Umbilical cord (tissue), 2 donors: ENCODE measurements around the gene THEM4. TPM values are rescaled to one million over a fixed set of nuclear protein-coding genes. Genes with fewer than 3 reads are reported as not detected.

Experiments used
- DNase-seq: peaks from one replicate; pipeline ENCODE4 v3.0.0-alpha.2; 2015; ENCODE audit warnings: low spot score
- total RNA-seq: library from RNA; depleted of rRNA; stranded (reverse); fragments of >200 nt; gene quantifications from one replicate; pipeline ENCODE4 v1.2.3, GENCODE V29; 2014; ENCODE audit warnings: low replicate concordance; ENCODE audit not compliant: insufficient read depth

THEM4 gene
- total RNA-seq = 10.1 TPM

- DNase-seq = peak; percentile 98
Measured at GRCh38 chr1:151909167-151910149, at the start of gene THEM4. Gene THEM4, minus strand, starts transcription at chr1:151909511. Its CDS starts 53 bp downstream, at chr1:151909458.

GRCh38 chr1:151958959-151959358 is 49.6 kb upstream of the THEM4 start:
- no peak for DNase-seq

DNA sequence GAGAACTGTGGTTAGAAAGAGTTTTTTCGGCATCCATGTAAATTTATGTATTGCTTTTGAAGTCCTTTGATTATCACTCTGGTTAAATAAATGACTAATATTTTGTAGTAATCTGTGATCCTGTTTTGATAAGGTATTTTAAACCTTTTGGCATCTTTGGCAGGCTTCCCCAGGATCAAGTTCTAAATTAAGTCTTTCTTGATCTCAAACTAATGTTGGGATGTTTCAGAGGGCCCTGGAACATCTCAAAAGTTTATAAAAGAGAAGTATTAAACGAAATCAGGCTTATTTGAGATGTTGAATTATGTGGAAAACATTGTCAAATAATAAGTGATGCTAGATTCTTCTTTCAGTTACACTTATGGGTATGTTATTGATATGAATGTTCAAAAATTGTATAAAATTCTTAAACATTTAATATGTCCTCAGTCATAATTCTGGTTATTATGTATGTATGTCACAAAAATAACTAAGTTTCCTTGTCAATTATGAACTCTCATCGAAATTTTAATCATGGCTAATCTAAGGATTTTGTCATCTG is 47.7 kb upstream of the THEM4 start:
- peak; percentile 57 for DNase-seq

GRCh38 chr1:151953409-151954094 is 44.2 kb upstream of the THEM4 start:
- no peak for DNase-seq

DNA sequence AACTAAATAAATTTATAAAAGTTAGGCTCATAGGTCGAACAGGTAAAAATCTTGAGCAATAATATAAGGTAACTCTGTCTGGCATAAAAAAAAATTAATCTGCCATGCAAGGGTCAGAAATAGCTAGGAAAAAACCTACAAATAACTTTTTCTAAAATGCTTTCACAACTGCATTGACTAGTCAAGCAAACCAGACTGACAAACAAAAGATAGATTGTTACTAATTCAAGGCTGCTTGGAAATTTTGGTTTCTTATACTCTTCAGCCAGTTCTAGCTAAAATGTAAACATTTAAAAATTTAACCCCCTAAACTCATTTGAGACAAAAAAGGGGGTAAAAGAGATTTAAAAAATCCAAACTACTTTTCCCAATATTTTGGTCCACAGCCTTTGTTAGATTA is 43.5 kb upstream of the THEM4 start:
- no peak for DNase-seq

DNA sequence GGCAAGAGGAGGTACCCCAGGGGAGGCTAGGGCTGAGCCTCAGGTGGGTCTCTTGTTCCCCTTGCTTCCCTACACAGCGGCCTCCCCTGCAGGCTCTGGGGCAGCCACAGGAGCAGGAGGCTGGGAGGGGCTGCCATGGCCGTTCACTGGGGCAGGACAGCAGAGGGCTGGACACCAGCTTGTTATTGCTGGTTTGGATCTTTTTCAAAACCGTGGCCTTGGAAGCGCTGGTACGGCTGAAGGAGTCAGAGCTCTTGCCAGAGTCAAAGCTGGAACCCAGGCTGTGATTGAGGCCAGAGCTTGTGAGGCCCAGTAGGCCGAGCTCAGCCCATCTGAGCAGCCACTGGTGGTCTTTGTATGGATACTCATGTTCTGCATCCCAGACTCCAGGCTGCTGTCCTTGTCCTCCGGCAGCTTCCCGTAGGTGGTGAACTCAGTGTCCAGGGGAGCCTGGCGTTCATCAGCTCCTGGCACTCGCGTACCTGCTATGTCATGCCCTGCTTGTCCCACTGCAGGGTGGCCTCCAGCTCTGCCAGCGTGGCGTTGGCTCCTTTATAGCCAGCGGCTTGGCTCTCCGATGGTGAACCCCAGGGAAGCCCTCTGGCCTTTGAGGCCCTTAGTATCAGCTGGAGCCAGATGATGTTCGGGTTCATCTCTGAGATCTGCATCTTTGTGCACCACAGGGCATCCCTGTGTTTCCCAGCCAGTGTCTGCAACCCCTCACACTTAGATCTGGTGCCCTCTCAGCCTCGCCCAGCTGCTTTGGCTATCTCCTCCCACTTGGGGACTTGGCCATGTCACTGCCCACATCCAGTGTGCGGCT is 40.3 kb upstream of the THEM4 start:
- DNase-seq = no peak

DNA sequence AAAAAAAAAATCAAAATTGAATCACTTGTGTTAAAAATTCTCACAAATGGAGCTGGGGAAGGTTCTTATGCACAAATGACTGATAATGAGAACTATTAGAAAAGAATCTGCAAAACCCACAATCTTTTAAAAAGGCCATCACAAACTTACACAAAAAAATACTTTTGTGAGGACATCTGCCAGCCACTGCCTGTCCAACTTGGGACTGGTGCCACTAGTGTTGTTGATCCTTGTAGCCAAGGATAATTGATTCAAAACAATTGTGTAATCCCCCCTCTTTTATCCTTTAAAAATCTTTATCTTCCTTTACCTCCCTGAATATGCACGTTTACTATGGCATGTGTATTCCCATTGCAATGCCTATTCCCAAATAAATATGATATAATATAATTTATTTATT is 39.2 kb upstream of the THEM4 start:
- no peak for DNase-seq

DNA sequence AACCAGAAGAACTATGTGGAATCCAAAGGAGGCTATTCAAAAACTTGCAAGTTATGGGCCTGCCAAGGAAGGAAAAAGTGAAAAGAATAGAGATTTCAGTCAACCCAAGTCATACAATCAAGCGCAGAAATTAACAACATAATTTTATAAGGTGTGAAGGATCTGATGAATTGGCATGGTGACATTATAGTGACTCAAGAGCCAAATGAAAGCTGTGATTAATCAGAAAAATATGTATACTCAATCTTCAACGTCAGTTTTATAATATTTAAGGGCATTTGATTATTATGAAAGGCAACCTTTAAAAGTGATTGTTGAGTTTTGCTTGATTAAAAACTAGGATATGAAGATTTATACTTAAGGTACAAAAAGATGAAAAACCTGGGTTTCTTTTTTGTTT is 37.8 kb upstream of the THEM4 start:
- DNase-seq = no peak

GRCh38 chr1:151945725-151946722 is 36.7 kb upstream of the THEM4 start:
- peak; percentile 95 for DNase-seq

GRCh38 chr1:151944857-151945575 is 35.7 kb upstream of the THEM4 start:
- no peak for DNase-seq

DNA sequence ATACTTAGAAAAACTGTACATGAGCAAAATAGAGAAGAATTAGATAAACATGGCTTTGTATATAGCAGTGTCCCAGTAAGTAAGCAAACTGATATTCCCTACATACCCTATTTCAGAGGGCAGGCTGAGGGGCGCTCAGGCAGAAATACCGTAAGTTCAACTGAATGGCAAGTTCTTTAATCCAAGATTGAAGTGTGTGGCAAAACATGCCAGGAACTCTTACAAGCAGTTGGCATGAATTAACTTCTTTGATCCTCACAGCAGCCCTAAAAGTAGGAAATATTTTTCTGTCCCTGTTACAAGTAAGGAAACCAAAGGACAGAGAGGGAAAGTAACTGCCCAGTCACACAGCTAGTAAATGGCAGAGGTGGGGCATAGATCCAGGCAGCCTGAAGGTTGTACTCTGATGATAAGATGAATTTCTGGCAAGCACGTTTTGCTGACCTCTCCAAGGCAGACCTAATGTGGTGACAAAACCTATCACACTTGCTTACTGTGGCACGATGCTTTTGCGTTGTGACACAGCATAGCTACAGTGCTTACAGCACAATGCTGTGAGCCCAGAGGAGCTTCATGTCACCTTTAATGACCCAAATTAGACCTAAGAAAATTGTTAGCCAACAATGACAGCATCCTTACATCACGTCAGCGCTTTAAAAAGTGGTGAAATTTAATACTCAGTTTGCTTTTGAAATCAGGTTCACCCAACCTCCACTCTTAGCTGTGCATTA is 35.0 kb upstream of the THEM4 start:
- no peak for DNase-seq

DNA sequence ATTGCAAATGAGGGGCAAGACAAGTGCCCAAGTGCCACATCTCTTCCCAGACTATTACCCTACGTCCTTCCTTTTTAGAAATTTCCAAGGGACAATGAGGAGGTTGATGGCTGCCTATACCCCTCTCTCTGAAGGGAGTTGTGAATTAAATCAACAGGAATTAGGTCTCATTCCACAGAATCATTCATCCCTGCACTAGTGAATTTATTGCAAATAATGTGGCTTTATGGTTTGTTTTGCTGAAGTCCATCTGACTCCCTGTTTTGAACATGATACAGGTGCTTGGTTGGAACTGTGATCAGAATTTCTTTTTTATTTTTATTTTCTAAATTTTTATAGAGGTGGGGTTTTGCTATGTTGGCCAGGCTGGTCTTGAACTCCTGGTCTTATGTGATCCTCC is 34.3 kb upstream of the THEM4 start:
- DNase-seq = no peak

DNA sequence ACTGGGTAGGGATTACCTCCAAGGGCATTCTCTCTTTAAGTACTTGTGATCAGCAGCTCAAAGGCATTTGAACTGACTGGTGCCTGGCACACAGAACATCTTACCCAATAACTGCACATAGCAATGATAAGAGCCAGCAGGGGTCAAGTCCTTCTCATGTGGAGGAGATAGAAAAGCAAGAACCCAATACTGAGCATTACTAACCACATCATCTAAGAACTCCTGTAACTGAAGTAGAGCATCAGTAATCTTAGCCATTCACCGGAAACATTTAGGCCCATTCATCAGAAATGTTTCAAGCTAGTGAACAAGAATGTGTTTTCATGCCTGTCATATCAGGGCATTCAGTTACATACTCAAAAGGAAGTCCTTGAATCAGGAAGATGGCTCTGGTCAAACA is 33.6 kb upstream of the THEM4 start:
- no peak for DNase-seq

- DNase-seq = no peak
Measured at GRCh38 chr1:151940541-151940940, 31.2 kb upstream of the THEM4 start.

DNA sequence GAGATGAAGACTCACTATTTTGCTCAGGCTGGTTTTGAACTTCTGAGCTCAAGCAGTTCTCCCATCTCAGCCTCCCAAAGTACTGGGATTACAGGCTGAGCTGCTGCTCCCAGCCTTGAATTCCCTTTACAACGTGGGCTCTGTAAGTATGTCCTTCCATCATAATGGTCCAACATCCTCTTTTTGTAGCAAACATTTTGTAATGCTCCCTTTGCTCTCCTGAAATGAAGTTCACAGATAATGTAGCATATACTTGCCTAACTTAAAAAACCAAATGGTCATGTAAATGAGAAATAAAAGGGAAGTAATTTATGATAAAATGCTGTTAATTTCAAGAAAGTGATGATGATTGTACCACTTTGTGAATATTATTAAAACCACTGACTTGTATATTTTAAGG is 30.5 kb upstream of the THEM4 start:
- DNase-seq = no peak

- no peak for DNase-seq
Measured at GRCh38 chr1:151939141-151939540, 29.8 kb upstream of the THEM4 start.

- no peak for DNase-seq
Measured at GRCh38 chr1:151936653-151937052, 27.3 kb upstream of the THEM4 start.

DNA sequence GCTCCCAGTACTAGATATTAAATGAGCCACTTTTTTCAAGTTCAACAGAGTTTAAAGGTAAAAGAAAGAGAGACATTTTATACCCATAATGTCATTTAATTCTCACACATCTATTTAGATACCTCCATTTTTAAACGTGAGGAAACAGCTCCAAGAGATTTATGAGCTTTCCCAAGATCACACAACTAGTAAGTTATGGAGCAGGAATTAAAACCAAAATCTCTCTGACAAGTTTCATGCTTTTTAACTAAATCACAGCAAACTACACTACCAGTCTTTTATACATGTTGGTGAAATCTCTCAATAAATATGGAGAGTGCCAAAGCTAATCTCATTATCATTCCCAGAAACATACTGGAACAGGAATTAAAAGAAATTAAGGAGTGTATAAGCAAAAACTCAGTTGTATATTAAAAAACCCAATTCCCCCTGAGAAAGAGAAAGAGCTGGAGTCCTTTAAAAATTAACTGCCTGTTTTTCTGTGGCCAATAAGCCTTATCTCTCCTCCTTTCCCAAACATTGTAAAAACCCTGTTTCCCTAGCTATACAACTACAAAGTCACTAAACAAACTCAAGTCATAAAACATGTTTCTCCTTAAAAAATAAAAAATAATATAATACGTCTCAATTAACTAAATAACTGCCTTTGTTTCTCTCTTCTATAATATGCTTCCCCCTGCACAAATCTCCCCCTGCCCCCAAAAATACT is 26.7 kb upstream of the THEM4 start:
- no peak for DNase-seq
